ENCODE results near the gene IKZF3. TPM values are rescaled to one million over a fixed set of nuclear protein-coding genes. Genes with fewer than 3 reads are reported as not detected.

The IKZF3 gene
- polyA plus RNA-seq, 1 donor (not counting 4 experiments of a cell fraction or from before 2014, with no cell fraction given) = not detected

DNA sequence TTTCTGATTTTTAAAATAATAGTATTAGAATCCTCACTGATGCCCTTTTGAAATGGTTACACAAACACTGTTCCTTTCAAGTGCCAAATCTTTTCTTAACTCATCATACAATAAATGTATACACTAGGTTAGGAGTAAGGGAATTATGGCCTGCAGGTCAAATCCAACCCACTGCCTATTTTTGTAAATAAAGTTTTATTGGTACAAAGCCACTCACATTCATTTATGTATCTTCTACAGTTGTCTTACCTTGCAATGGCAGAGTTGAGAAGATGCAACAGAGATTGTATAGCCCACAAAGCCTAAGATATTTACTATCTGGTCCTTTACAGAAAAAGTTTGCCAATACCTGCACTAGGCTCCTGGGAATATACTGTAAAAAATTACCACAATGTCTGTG is 47.8 kb downstream of the IKZF3 start:
- no peak overlapping the region for H3K4me2 ChIP-seq (ENCODE audit: control insufficient read depth, extremely low read depth, insufficient read depth, low read depth, low read length)
- H3K27ac ChIP-seq (ENCODE audit: control insufficient read depth, insufficient read depth, low read length) = no peak overlapping the region
- H3K4me3 ChIP-seq (ENCODE audit: control insufficient read depth in 2 of 3, extremely low read depth in 1 of 3, insufficient read depth in 2 of 3, low read depth in 1 of 3, low read length in 3 of 3) = no peak overlapping the region
- H3K27me3 ChIP-seq (ENCODE audit: control insufficient read depth, extremely low read depth, insufficient read depth, low read length) = no peaks in the 10 kb centered on the region
- no peaks in the 10 kb centered on the region for H3K79me2 ChIP-seq (ENCODE audit: control insufficient read depth, insufficient read depth, low read length)
- FAIRE-seq = no peak
- no peak for DNase-seq (ENCODE audit: low read depth, low spot score)
- no peaks in the 10 kb centered on the region for H3K36me3 ChIP-seq (ENCODE audit: control insufficient read depth in 2 of 2, extremely low read depth in 1 of 2, insufficient read depth in 2 of 2, low read length in 2 of 2)
- no peak for TF ChIP-seq EZH2 (IDR thresholded peaks at IDR 0.05; ENCODE audit: low read length)
- TF ChIP-seq, protein P1, sequence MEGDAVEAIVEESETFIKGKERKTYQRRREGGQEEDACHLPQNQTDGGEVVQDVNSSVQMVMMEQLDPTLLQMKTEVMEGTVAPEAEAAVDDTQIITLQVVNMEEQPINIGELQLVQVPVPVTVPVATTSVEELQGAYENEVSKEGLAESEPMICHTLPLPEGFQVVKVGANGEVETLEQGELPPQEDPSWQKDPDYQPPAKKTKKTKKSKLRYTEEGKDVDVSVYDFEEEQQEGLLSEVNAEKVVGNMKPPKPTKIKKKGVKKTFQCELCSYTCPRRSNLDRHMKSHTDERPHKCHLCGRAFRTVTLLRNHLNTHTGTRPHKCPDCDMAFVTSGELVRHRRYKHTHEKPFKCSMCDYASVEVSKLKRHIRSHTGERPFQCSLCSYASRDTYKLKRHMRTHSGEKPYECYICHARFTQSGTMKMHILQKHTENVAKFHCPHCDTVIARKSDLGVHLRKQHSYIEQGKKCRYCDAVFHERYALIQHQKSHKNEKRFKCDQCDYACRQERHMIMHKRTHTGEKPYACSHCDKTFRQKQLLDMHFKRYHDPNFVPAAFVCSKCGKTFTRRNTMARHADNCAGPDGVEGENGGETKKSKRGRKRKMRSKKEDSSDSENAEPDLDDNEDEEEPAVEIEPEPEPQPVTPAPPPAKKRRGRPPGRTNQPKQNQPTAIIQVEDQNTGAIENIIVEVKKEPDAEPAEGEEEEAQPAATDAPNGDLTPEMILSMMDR (optimal IDR thresholded peaks at IDR 0.05 in 1 of 3, IDR thresholded peaks at IDR 0.05 in 1 of 3, conservative IDR thresholded peaks at IDR 0.05 in 1 of 3; ENCODE audit: extremely low read depth in 1 of 3, insufficient read depth in 2 of 3, low read length in 3 of 3) = no peak
- no peaks in the 10 kb centered on the region for H3K9me1 ChIP-seq (ENCODE audit: control insufficient read depth, extremely low read depth, insufficient read depth, low read length)
- peaks cover 17% of the 10 kb centered on the region for H3K4me1 ChIP-seq (ENCODE audit: control insufficient read depth, extremely low read depth, insufficient read depth, low read length)
- H4K20me1 ChIP-seq (ENCODE audit: control insufficient read depth, extremely low read depth, insufficient read depth, low read length) = no peaks in the 10 kb centered on the region
- H3K9ac ChIP-seq (ENCODE audit: control insufficient read depth, extremely low read depth, insufficient read depth, low read length) = no peak overlapping the region
- H3K9me3 ChIP-seq (ENCODE audit: control insufficient read depth, low read depth, low read length) = no peaks in the 10 kb centered on the region
- dilution Hi-C loops (cut with MboI; ENCODE audit: extremely low pct_ligation_motif_present, low sequenced_read_pairs) = no loop called here
- H2AFZ ChIP-seq (ENCODE audit: control insufficient read depth, low read length) = no peak overlapping the region

DNA sequence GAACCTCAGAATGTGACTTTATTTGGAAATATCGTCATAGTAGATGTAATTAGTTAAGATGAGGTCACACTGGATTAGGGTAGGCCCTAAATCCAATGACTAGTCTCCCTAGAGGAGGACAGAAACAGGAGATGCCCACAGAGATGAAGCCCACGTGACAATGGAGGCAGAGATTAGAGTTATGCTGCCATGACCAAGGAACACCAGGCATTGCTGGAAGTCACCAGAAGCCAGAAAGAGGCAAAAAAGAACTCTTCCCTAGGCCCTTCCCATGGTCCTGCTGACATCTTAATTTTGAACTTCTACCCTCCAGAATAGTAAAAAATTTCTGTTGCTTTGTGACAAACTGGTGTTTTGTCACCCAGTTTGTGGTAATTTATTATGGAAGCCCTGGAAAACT is 49.6 kb downstream of the IKZF3 start:
- no peaks in the 10 kb centered on the region for H3K9me3 ChIP-seq (ENCODE audit: control insufficient read depth, low read depth, low read length)
- no peak for TF ChIP-seq EZH2 (IDR thresholded peaks at IDR 0.05; ENCODE audit: low read length)
- TF ChIP-seq, protein P1 (optimal IDR thresholded peaks at IDR 0.05 in 1 of 3, IDR thresholded peaks at IDR 0.05 in 1 of 3, conservative IDR thresholded peaks at IDR 0.05 in 1 of 3; ENCODE audit: extremely low read depth in 1 of 3, insufficient read depth in 2 of 3, low read length in 3 of 3) = no peak
- no peak overlapping the region for H3K9ac ChIP-seq (ENCODE audit: control insufficient read depth, extremely low read depth, insufficient read depth, low read length)
- no peaks in the 10 kb centered on the region for H3K79me2 ChIP-seq (ENCODE audit: control insufficient read depth, insufficient read depth, low read length)
- H3K4me1 ChIP-seq (ENCODE audit: control insufficient read depth, extremely low read depth, insufficient read depth, low read length) = peaks cover 12% of the 10 kb centered on the region
- H3K4me2 ChIP-seq (ENCODE audit: control insufficient read depth, extremely low read depth, insufficient read depth, low read depth, low read length) = no peak overlapping the region
- FAIRE-seq (no peak), DNase-seq (ENCODE audit: low read depth, low spot score) (no peak)
- H3K4me3 ChIP-seq (ENCODE audit: control insufficient read depth in 2 of 3, extremely low read depth in 1 of 3, insufficient read depth in 2 of 3, low read depth in 1 of 3, low read length in 3 of 3) = no peak overlapping the region
- no peaks in the 10 kb centered on the region for H3K36me3 ChIP-seq (ENCODE audit: control insufficient read depth in 2 of 2, extremely low read depth in 1 of 2, insufficient read depth in 2 of 2, low read length in 2 of 2)
- dilution Hi-C loops (cut with MboI; ENCODE audit: extremely low pct_ligation_motif_present, low sequenced_read_pairs) = no loop called here
- H3K27me3 ChIP-seq (ENCODE audit: control insufficient read depth, extremely low read depth, insufficient read depth, low read length) = no peaks in the 10 kb centered on the region
- no peaks in the 10 kb centered on the region for H4K20me1 ChIP-seq (ENCODE audit: control insufficient read depth, extremely low read depth, insufficient read depth, low read length)
- no peak overlapping the region for H3K27ac ChIP-seq (ENCODE audit: control insufficient read depth, insufficient read depth, low read length)
- H3K9me1 ChIP-seq (ENCODE audit: control insufficient read depth, extremely low read depth, insufficient read depth, low read length) = no peaks in the 10 kb centered on the region
- no peak overlapping the region for H2AFZ ChIP-seq (ENCODE audit: control insufficient read depth, low read length)

All from keratinocyte (primary cell).